Measurements from ENCODE around the gene NOTCH1.

NOTCH1 gene

DNA sequence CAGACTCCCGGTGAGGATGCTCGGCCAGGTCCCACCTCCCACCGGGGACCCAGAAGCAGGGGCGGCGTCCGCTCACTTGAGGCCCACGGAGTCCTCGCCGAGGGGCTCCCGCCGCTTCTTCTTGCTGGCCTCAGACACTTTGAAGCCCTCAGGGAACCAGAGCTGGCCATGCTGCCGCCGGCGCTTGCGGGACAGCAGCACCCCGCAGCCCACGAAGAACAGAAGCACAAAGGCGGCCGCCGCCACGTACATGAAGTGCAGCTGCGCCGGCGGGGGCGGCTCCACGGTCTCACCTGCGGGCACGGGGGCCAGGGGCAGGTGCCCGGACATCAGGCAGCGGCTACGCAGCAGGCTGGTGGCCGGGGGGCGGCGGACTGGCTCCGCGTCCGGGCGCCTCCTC is 43.7 kb downstream of the NOTCH1 start:
- no peaks in the 10 kb centered on the region for H3K27me3 Mint-ChIP-seq (ENCODE audit: low read depth, poor library complexity)
- H3K27ac Mint-ChIP-seq: no peak overlapping the region
- H3K4me1 Mint-ChIP-seq: no peaks in the 10 kb centered on the region
- H3K36me3 Mint-ChIP-seq (ENCODE audit: low read depth): peaks cover 5% of the 10 kb centered on the region
- no peaks in the 10 kb centered on the region for H3K9me3 Mint-ChIP-seq
- no peak overlapping the region for H3K4me3 Mint-ChIP-seq
- DNase-seq: no peak
- TF ChIP-seq, protein P1, sequence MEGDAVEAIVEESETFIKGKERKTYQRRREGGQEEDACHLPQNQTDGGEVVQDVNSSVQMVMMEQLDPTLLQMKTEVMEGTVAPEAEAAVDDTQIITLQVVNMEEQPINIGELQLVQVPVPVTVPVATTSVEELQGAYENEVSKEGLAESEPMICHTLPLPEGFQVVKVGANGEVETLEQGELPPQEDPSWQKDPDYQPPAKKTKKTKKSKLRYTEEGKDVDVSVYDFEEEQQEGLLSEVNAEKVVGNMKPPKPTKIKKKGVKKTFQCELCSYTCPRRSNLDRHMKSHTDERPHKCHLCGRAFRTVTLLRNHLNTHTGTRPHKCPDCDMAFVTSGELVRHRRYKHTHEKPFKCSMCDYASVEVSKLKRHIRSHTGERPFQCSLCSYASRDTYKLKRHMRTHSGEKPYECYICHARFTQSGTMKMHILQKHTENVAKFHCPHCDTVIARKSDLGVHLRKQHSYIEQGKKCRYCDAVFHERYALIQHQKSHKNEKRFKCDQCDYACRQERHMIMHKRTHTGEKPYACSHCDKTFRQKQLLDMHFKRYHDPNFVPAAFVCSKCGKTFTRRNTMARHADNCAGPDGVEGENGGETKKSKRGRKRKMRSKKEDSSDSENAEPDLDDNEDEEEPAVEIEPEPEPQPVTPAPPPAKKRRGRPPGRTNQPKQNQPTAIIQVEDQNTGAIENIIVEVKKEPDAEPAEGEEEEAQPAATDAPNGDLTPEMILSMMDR (IDR thresholded peaks at IDR 0.05): no peak

GRCh38 chr9:136501686-136502085 is 44.2 kb downstream of the NOTCH1 start:
- no peak overlapping the region for H3K27ac Mint-ChIP-seq
- no peaks in the 10 kb centered on the region for H3K27me3 Mint-ChIP-seq (ENCODE audit: low read depth, poor library complexity)
- H3K36me3 Mint-ChIP-seq (ENCODE audit: low read depth): peaks cover 5% of the 10 kb centered on the region
- H3K9me3 Mint-ChIP-seq: no peaks in the 10 kb centered on the region
- DNase-seq: no peak
- H3K4me3 Mint-ChIP-seq: no peak overlapping the region
- H3K4me1 Mint-ChIP-seq: no peaks in the 10 kb centered on the region
- TF ChIP-seq, protein P1 (IDR thresholded peaks at IDR 0.05): no peak

DNA sequence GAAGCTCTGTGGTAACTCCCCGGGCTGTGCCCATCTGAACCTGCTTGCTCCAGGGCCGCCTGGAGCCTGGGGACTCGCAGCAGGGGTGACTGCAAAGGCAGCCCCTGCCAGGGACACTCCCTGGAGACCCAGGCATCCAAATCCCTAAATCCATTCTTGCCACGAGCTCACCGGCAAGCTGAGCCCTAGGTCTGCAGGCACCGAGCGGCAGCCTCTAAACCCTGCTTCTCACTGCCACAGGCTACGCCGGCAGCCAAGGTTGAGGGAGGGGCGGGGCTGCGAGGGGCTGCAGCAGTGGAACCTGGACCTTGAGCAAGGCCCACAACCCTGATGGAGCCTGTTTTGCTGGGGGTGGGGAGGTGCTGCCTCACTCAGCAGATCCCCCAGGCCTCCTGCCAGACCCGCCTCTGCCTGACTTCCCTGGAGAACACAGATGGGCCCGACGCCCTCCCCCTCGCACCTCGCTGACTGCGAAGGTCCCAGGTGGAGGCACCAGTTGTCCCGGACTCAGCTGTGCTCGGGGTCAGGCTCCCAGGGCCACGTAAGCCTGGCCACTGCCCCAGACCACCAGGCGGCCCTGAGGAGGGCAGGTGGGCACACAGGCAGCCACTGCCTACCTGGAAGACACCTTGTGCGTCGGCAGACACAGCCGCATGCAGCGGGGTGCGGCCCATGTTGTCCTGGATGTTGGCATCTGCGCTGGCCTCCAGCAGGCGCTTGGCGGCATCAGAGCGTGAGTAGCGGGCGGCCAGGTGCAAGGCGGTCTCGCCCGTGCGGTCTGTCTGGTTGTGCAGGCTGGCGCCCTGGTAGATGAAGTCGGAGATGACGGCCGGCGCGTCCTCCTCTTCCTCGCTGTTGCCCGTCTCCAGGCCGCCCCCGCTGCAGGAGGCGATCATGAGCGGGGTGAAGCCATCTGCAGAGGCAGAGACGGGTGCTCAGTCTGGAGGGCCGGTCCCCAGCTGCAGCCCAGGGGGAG is 45.6 kb downstream of the NOTCH1 start:
- H3K36me3 Mint-ChIP-seq (ENCODE audit: low read depth): peaks cover 5% of the 10 kb centered on the region
- no peak overlapping the region for H3K27ac Mint-ChIP-seq
- no peaks in the 10 kb centered on the region for H3K9me3 Mint-ChIP-seq
- no peak overlapping the region for H3K4me3 Mint-ChIP-seq
- DNase-seq: no peak
- no peaks in the 10 kb centered on the region for H3K27me3 Mint-ChIP-seq (ENCODE audit: low read depth, poor library complexity)
- TF ChIP-seq, protein P1 (IDR thresholded peaks at IDR 0.05): no peak
- H3K4me1 Mint-ChIP-seq: no peaks in the 10 kb centered on the region

DNA sequence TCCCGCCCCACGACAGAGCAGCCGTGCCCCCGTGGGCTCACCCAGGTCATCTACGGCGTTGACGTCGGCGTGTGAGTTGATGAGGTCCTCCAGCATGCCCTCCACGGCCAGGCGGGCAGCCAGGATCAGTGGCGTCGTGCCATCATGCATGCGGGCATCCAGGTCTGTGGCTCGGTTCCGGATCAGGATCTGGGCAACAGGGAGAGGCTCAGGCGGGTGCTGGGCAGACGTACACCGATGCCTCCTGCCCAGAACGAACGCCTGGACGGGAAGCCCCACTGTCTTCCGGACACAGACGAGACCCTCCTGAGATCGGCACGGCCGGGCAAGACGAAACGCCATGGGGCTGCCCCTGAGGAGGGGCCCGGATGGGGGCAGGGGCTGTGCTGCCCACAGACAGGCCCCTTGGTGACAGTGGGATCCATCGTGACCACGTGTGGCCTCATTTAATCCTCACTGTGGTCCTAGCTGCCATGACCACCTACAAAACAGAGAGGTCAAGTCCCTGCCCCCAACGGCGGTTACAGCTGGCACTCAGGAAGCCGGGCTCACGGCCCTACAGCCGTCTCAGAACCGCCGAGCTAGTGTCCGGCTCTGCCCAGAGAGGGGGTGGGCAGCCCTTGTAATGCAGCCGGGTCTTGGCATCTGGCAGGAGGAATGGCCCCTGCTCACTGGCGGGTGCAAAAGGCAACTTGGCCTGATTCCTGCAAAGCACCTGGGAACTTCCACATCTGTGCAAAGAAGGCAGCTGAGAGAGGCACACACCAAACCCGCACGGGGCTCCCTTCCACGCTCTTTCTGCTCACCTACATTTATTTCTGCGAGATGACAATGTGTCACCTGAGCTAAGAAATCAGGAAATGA is 46.5 kb downstream of the NOTCH1 start:
- Mint-ChIP-seq H3K4me3 (no peak overlapping the region), H3K4me1 (no peaks in the 10 kb centered on the region), H3K27me3 (ENCODE audit: low read depth, poor library complexity) (no peaks in the 10 kb centered on the region), H3K9me3 (no peaks in the 10 kb centered on the region), H3K27ac (no peak overlapping the region), H3K36me3 (ENCODE audit: low read depth) (peaks cover 5% of the 10 kb centered on the region)
- DNase-seq: no peak
- TF ChIP-seq, protein P1 (IDR thresholded peaks at IDR 0.05): no peak

- Mint-ChIP-seq H3K9me3 (no peaks in the 10 kb centered on the region), H3K36me3 (ENCODE audit: low read depth) (peaks cover 5% of the 10 kb centered on the region), H3K4me3 (no peak overlapping the region), H3K4me1 (no peaks in the 10 kb centered on the region), H3K27ac (no peak overlapping the region), H3K27me3 (ENCODE audit: low read depth, poor library complexity) (no peaks in the 10 kb centered on the region)
- TF ChIP-seq, protein P1 (IDR thresholded peaks at IDR 0.05): no peak
- DNase-seq: no peak
Measured at GRCh38 chr9:136497916-136498695, 47.7 kb downstream of the NOTCH1 start.

Data from nephron progenitor cell (in vitro differentiated cells).